Mesodermal cell (in vitro differentiated cells): ENCODE data around the gene ORC3. TPM values are rescaled to one million over a fixed set of nuclear protein-coding genes. Genes with fewer than 3 reads are reported as not detected.

Experiments
- H3K27ac ChIP-seq: 2 replicates; pipeline ENCODE4 v1.7.0; 2013; ENCODE audit warnings: mild to moderate bottlenecking, low read depth, low read length, moderate library complexity; ENCODE audit not compliant: severe bottlenecking
- H3K36me3 ChIP-seq: 2 replicates; pipeline ENCODE4 v1.7.1; 2013; ENCODE audit warnings: mild to moderate bottlenecking, low read length, moderate library complexity; ENCODE audit not compliant: control insufficient read depth, insufficient read depth
- H3K4me1 ChIP-seq: one replicate; pipeline ENCODE4 v1.7.1; 2013; ENCODE audit warnings: mild to moderate bottlenecking, low read length; ENCODE audit not compliant: insufficient read depth, control insufficient read depth, poor library complexity, severe bottlenecking
- H3K4me3 ChIP-seq: 2 replicates; pipeline ENCODE4 v1.7.0; 2013; ENCODE audit warnings: low read length, control low read depth, mild to moderate bottlenecking; ENCODE audit not compliant: insufficient read depth, poor library complexity, severe bottlenecking; ENCODE audit errors: extremely low read depth
- H3K9me3 ChIP-seq: 2 replicates; pipeline ENCODE4 v1.7.1; 2013; ENCODE audit warnings: mild to moderate bottlenecking, low read length, moderate library complexity; ENCODE audit not compliant: control insufficient read depth
- WGBS, 2 experiments: methylation state at CpG; one replicate each; pipeline ENCODE4 v1.1.5; 2013; ENCODE audit warnings: missing lambda C conversion rate in 2 of 2; ENCODE audit not compliant: insufficient coverage in 2 of 2; 5-methylcytosine and 5-hydroxymethylcytosine counted together
- polyA plus RNA-seq, 2 experiments: library from polyadenylated mRNA; stranded (reverse); fragments of 50-300 nt; gene quantifications; one replicate each; pipeline ENCODE4 v1.2.3, GENCODE V29; 2013

Gene ORC3
- 40.5 TPM for polyA plus RNA-seq (2013, experiment 1 of 2)
- polyA plus RNA-seq (2013, experiment 2 of 2), result 46.5 TPM

- H3K4me3 ChIP-seq, result peak within 1 kb of the TSS; percentile 86
- no peaks in the 10 kb centered on the region for H3K9me3 ChIP-seq
- peaks cover 9% of the 10 kb centered on the region for H3K4me1 ChIP-seq
- peak within 1 kb of the TSS; percentile 73 for H3K27ac ChIP-seq
- WGBS, 2 experiments, result 1% methylated on average over 33 to 39 of the region's 49 CpGs
- peaks cover 52% of the 10 kb centered on the region for H3K36me3 ChIP-seq
Observed at GRCh38 chr6:87589693-87590416, at the start of gene ORC3, which contains the start of gene RARS2. Gene ORC3 (plus strand): TSS chr6:87590135. CDS start chr6:87590169, 34 bp downstream. Gene RARS2 (minus strand): TSS chr6:87589987. CDS start chr6:87589957, 30 bp downstream.

DNA sequence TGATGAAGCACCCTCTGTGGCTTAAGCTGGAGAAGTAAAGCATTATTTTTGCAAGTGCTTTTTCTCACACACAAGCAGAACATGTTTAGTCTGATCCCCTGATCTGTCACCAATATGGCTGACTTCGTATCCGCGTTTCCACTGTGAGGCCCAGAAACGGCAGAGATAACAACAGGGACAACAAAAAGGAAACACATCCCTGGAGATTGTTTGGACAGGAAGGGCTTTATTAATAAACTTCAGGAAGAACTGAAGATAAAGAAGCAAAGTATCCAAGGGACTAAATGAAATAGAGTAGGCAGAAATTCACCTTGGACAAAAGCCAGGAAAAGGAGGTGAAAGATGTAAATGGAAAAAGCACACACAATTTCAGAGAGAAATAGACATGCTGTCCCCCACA is 49.4 kb upstream of the ORC3 start:
- no peak overlapping the region for H3K4me3 ChIP-seq
- no peaks in the 10 kb centered on the region for H3K4me1 ChIP-seq
- H3K36me3 ChIP-seq, result peaks cover 81% of the 10 kb centered on the region
- 92 to 100% methylated on average over 4 of the region's 4 CpGs for WGBS, 2 experiments
- no peak overlapping the region for H3K27ac ChIP-seq
- H3K9me3 ChIP-seq, result peaks cover 7% of the 10 kb centered on the region

DNA sequence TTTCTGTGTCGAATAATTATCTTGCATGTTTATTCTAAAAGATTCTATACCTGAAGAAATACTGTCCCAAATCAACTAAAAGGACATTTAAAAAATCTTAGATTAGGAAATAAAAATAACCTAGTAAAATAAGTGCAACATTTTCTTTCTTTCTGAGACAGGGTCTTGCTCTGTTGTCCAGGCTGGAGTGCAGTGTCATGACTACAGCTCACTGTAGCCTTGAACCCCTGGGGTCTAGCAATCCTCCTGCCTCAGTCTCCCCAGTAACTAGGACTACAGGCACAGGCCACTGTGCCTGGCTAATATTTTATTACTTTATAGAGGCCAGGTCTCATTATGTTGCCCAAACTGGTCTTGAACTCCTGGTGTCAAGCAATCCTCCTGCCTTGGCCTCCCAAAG is 48.9 kb upstream of the ORC3 start:
- WGBS, 2 experiments, result no CpG with 5 or more reads among the region's 1 CpG
- H3K36me3 ChIP-seq, result peaks cover 81% of the 10 kb centered on the region
- no peaks in the 10 kb centered on the region for H3K4me1 ChIP-seq
- no peak overlapping the region for H3K4me3 ChIP-seq
- H3K9me3 ChIP-seq, result peaks cover 7% of the 10 kb centered on the region
- H3K27ac ChIP-seq, result no peak overlapping the region

DNA sequence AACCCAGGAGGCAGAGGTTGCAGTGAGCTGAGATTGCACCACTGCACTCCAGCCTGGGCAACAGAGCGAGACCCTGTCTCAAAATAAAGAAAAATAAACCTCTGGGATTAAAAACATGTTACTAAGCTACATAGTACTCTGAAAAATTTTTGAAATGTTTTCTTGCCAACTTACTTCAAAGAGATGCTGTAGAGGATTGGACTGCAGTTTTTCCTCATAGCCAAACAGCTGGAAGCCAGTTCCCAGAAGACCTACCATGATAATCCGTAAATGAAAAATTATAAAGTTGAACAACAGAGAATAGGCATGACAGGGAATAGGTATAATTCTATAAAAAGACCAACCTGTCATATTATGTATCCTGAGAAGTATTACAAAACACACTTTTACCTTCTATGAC is 48.2 kb upstream of the ORC3 start:
- Histone ChIP-seq H3K36me3 (peaks cover 88% of the 10 kb centered on the region), H3K4me1 (no peaks in the 10 kb centered on the region), H3K4me3 (no peak overlapping the region), H3K27ac (no peak overlapping the region), H3K9me3 (peaks cover 7% of the 10 kb centered on the region)
- no CpG with 5 or more reads among the region's 2 CpGs for WGBS, 2 experiments

- Histone ChIP-seq H3K4me1 (no peaks in the 10 kb centered on the region), H3K36me3 (peaks cover 82% of the 10 kb centered on the region), H3K9me3 (peaks cover 7% of the 10 kb centered on the region), H3K27ac (no peak overlapping the region), H3K4me3 (no peak overlapping the region)
- WGBS, 2 experiments, result 100% methylated on average over 2 of the region's 4 CpGs; no CpG with 5 or more reads in 1 of the 2 experiments
Observed at GRCh38 chr6:87543696-87544473, 46.0 kb upstream of the ORC3 start.

DNA sequence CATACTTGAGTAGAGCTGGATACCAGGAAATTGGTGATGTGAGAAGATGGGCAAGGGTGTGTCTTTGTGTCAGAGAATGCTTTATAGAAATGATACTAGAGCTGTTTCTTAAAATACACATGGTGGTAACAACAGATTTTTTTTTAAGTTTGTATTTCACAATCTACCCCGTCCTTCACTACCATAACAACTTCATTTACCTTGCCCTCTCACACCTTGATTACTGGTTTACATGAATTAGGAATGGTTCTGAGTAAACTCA is 45.5 kb upstream of the ORC3 start:
- peaks cover 7% of the 10 kb centered on the region for H3K9me3 ChIP-seq
- no peak overlapping the region for H3K27ac ChIP-seq
- no peaks in the 10 kb centered on the region for H3K4me1 ChIP-seq
- peaks cover 80% of the 10 kb centered on the region for H3K36me3 ChIP-seq
- no CpG with 5 or more reads among the region's 1 CpG for WGBS, 2 experiments
- H3K4me3 ChIP-seq, result no peak overlapping the region

- Histone ChIP-seq H3K36me3 (peaks cover 74% of the 10 kb centered on the region), H3K9me3 (no peaks in the 10 kb centered on the region), H3K27ac (no peak overlapping the region), H3K4me3 (no peak overlapping the region), H3K4me1 (no peaks in the 10 kb centered on the region)
- WGBS, 2 experiments, result no CpG with 5 or more reads among the region's 2 CpGs
Observed at GRCh38 chr6:87551799-87552198, 38.1 kb upstream of the ORC3 start.

GRCh38 chr6:87553159-87553765 is 36.7 kb upstream of the ORC3 start:
- Histone ChIP-seq H3K27ac (no peak overlapping the region), H3K36me3 (peaks cover 71% of the 10 kb centered on the region), H3K9me3 (no peaks in the 10 kb centered on the region), H3K4me3 (no peak overlapping the region), H3K4me1 (no peaks in the 10 kb centered on the region)
- 83 to 100% methylated on average over 1 to 2 of the region's 4 CpGs for WGBS, 2 experiments

GRCh38 chr6:87555506-87555905 is 34.4 kb upstream of the ORC3 start:
- Histone ChIP-seq H3K9me3 (no peaks in the 10 kb centered on the region), H3K4me1 (no peaks in the 10 kb centered on the region), H3K4me3 (no peak overlapping the region), H3K27ac (no peak overlapping the region), H3K36me3 (peaks cover 70% of the 10 kb centered on the region)

GRCh38 chr6:87558446-87558845 is 31.5 kb upstream of the ORC3 start:
- Histone ChIP-seq H3K36me3 (peaks cover 77% of the 10 kb centered on the region), H3K9me3 (no peaks in the 10 kb centered on the region), H3K4me3 (no peak overlapping the region), H3K4me1 (no peaks in the 10 kb centered on the region), H3K27ac (no peak overlapping the region)

DNA sequence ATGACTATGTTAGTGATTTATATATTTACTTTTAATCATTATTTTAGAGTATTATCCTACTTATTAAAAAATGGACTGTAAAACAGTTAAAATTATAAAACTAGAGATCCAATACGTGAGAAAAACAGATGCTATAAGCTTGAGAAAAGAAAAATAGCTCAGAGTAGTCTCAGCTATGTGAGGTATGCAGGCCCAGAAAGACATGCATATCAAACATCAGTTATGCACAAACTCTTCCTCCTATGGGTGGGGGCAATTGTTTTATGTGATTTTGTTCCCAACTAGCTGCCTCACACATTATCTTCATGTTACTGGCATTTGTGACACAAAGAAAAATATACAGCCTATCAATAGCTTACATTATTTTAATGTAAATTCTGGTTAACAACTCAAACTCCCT is 28.9 kb upstream of the ORC3 start:
- Histone ChIP-seq H3K4me1 (no peaks in the 10 kb centered on the region), H3K9me3 (no peaks in the 10 kb centered on the region), H3K27ac (no peak overlapping the region), H3K36me3 (peaks cover 72% of the 10 kb centered on the region), H3K4me3 (no peak overlapping the region)
- no CpG with 5 or more reads among the region's 1 CpG for WGBS, 2 experiments
